Ishikawa (cell line): ENCODE data around the gene DMBT1.

Experiments
- EP300 ChIP-seq: IDR thresholded peaks from 2 replicates; pipeline ENCODE4 v1.6.1; 2012; ENCODE audit warnings: borderline replicate concordance
- MAX ChIP-seq: IDR thresholded peaks from 2 replicates; pipeline ENCODE4 v1.6.1; 2012
- TCF12 ChIP-seq: IDR thresholded peaks from 2 replicates; pipeline ENCODE4 v1.6.1; 2012; ENCODE audit warnings: low read depth
- TF ChIP-seq, protein P1 (sequence below): IDR thresholded peaks from 2 replicates; pipeline ENCODE4 v1.6.1; 2012; ENCODE audit warnings: low read depth, mild to moderate bottlenecking

DNA sequence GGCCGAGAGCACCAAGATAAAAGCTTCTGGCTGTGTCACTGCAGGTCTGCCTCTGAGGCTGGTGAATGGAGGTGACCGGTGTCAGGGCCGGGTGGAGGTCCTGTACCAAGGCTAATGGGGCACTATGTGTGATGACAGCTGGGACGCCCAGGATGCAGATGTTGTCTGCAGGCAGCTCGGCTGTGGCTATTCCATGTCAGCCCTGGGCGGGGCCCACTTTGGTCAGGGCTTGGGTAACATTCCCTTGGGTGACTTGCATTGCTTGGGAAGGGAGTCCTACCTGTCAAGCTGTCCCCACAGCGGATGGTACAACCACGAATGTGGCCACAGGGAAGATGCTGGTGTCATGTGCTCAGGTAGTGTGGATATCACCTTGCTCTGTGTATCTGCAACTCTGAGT is 8.0 kb downstream of the DMBT1 start:
- no peak for TF ChIP-seq EP300
- TF ChIP-seq MAX: no peak
- TF ChIP-seq, protein P1, sequence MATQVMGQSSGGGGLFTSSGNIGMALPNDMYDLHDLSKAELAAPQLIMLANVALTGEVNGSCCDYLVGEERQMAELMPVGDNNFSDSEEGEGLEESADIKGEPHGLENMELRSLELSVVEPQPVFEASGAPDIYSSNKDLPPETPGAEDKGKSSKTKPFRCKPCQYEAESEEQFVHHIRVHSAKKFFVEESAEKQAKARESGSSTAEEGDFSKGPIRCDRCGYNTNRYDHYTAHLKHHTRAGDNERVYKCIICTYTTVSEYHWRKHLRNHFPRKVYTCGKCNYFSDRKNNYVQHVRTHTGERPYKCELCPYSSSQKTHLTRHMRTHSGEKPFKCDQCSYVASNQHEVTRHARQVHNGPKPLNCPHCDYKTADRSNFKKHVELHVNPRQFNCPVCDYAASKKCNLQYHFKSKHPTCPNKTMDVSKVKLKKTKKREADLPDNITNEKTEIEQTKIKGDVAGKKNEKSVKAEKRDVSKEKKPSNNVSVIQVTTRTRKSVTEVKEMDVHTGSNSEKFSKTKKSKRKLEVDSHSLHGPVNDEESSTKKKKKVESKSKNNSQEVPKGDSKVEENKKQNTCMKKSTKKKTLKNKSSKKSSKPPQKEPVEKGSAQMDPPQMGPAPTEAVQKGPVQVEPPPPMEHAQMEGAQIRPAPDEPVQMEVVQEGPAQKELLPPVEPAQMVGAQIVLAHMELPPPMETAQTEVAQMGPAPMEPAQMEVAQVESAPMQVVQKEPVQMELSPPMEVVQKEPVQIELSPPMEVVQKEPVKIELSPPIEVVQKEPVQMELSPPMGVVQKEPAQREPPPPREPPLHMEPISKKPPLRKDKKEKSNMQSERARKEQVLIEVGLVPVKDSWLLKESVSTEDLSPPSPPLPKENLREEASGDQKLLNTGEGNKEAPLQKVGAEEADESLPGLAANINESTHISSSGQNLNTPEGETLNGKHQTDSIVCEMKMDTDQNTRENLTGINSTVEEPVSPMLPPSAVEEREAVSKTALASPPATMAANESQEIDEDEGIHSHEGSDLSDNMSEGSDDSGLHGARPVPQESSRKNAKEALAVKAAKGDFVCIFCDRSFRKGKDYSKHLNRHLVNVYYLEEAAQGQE: no peak
- no peak for TF ChIP-seq TCF12
